ENCODE results near the gene MRPL16. TPM values are rescaled to one million over a fixed set of nuclear protein-coding genes. Genes with fewer than 3 reads are reported as not detected.

MRPL16 gene
- total RNA-seq, 2 experiments from 2014 or later, result 87.5 to 133 TPM

GRCh38 chr11:59756845-59757244 is 53.7 kb downstream of the MRPL16 start:
- no peak for DNase-seq (ENCODE audit: low spot score)
- peak overlapping the region; percentile 96 for H3K4me2 ChIP-seq (ENCODE audit: low read length)
- TF ChIP-seq CTCF (conservative IDR thresholded peaks at IDR 0.05; ENCODE audit: low read length) (no peak), EZH2phosphoT487 (IDR thresholded peaks at IDR 0.05; ENCODE audit: borderline replicate concordance, low read depth, low read length) (no peak)
- peaks cover 16% of the 10 kb centered on the region for H3K4me1 ChIP-seq (ENCODE audit: insufficient read depth, low read length, poor library complexity, severe bottlenecking)
- BruUV-seq (replicated peaks), result no TSS peak
- CTCF ChIA-PET (ENCODE audit: unreplicated experiment), result no interaction called here
- no peaks in the 10 kb centered on the region for H4K20me1 ChIP-seq (ENCODE audit: insufficient read depth, low read length)
- POLR2A ChIA-PET, result interaction anchor here (1.5 to 1.7 kb wide), 2 partner anchors 15 to 45 kb away, joined by 4 read pairs; no protein-coding TSS in a partner anchor
- H3K36me3 ChIP-seq (ENCODE audit: insufficient read depth, low read length), result no peaks in the 10 kb centered on the region
- H2AFZ ChIP-seq (ENCODE audit: low read length), result no peak overlapping the region
- no peak overlapping the region for H3K27ac ChIP-seq (ENCODE audit: low read depth, low read length, poor library complexity, severe bottlenecking)
- H3K9me2 ChIP-seq (ENCODE audit: insufficient read depth, low read length), result no peaks in the 10 kb centered on the region
- intact Hi-C loops (cut with micrococcal nuclease; ENCODE audit: unreplicated experiment), result no loop called here
- H3K4me3 ChIP-seq (ENCODE audit: low read depth, low read length, poor library complexity, severe bottlenecking), result peak overlapping the region; percentile 86
- H3K9me3 ChIP-seq (ENCODE audit: low read length), result no peaks in the 10 kb centered on the region
- no peaks in the 10 kb centered on the region for H3K79me2 ChIP-seq (ENCODE audit: insufficient read depth, low read depth, low read length)

GRCh38 chr11:59756558-59756840 is 54.1 kb downstream of the MRPL16 start:
- CTCF ChIA-PET (ENCODE audit: unreplicated experiment), result no interaction called here
- Histone ChIP-seq H2AFZ (ENCODE audit: low read length) (no peak overlapping the region), H3K4me1 (ENCODE audit: insufficient read depth, low read length, poor library complexity, severe bottlenecking) (peaks cover 16% of the 10 kb centered on the region), H3K9me2 (ENCODE audit: insufficient read depth, low read length) (no peaks in the 10 kb centered on the region), H3K9me3 (ENCODE audit: low read length) (no peaks in the 10 kb centered on the region), H3K4me2 (ENCODE audit: low read length) (peak overlapping the region; percentile 96), H4K20me1 (ENCODE audit: insufficient read depth, low read length) (no peaks in the 10 kb centered on the region), H3K27ac (ENCODE audit: low read depth, low read length, poor library complexity, severe bottlenecking) (no peak overlapping the region), H3K4me3 (ENCODE audit: low read depth, low read length, poor library complexity, severe bottlenecking) (peak overlapping the region; percentile 86), H3K79me2 (ENCODE audit: insufficient read depth, low read depth, low read length) (no peaks in the 10 kb centered on the region), H3K36me3 (ENCODE audit: insufficient read depth, low read length) (no peaks in the 10 kb centered on the region)
- POLR2A ChIA-PET, result interaction anchor here (0.6 to 1.7 kb wide), 3 partner anchors 16 to 45 kb away, joined by 4 to 5 read pairs (median 4); no protein-coding TSS in a partner anchor
- no TSS peak for BruUV-seq (replicated peaks)
- no peak for TF ChIP-seq EZH2phosphoT487 (IDR thresholded peaks at IDR 0.05; ENCODE audit: borderline replicate concordance, low read depth, low read length)
- no peak for DNase-seq (ENCODE audit: low spot score)
- intact Hi-C loops (cut with micrococcal nuclease; ENCODE audit: unreplicated experiment), result no loop called here

Other genes starting within 250 kb of the MRPL16 start
- 16.9 and 19.2 TPM in 2 replicates for gene OSBP, start 195.0 kb downstream of the MRPL16 start, total RNA-seq (2014; rRNA removed; shearing (Covaris generic))
- gene OSBP, start 195.0 kb downstream of the MRPL16 start, total RNA-seq (2022), result 44.6 and 44.7 TPM in 2 replicates
- gene PATL1, start 141.7 kb downstream of the MRPL16 start, total RNA-seq (2014; rRNA removed; shearing (Covaris generic)), result 14.7 and 15.2 TPM in 2 replicates
- 46.3 TPM in 2 replicates for gene PATL1, start 141.7 kb downstream of the MRPL16 start, total RNA-seq (2022)
- not detected in 2 replicates for gene OR10V1, start 96.9 kb downstream of the MRPL16 start, total RNA-seq (2014; rRNA removed; shearing (Covaris generic))
- gene OR10V1, start 96.9 kb downstream of the MRPL16 start, total RNA-seq (2022), result not detected in 2 replicates
- 20.2 and 27.2 TPM in 2 replicates for gene STX3, start 55.4 kb downstream of the MRPL16 start, total RNA-seq (2014; rRNA removed; shearing (Covaris generic))
- 6.4 and 8.4 TPM in 2 replicates for gene STX3, start 55.4 kb downstream of the MRPL16 start, total RNA-seq (2022)
- gene CBLIF, start 34.7 kb upstream of the MRPL16 start, total RNA-seq (2014; rRNA removed; shearing (Covaris generic)), result not detected in 2 replicates
- not detected in 2 replicates for gene CBLIF, start 34.7 kb upstream of the MRPL16 start, total RNA-seq (2022)
- gene TCN1, start 55.7 kb upstream of the MRPL16 start, total RNA-seq (2014; rRNA removed; shearing (Covaris generic)), result not detected in 2 replicates
- not detected in 2 replicates for gene TCN1, start 55.7 kb upstream of the MRPL16 start, total RNA-seq (2022)
- not detected in 2 replicates for gene OOSP3, start 68.0 kb upstream of the MRPL16 start, total RNA-seq (2014; rRNA removed; shearing (Covaris generic))
- not detected in 2 replicates for gene OOSP3, start 68.0 kb upstream of the MRPL16 start, total RNA-seq (2022)
- gene OOSP1, start 127.7 kb upstream of the MRPL16 start, total RNA-seq (2014; rRNA removed; shearing (Covaris generic)), result not detected in 2 replicates
- gene OOSP1, start 127.7 kb upstream of the MRPL16 start, total RNA-seq (2022), result not detected in 2 replicates
- gene OOSP4A, start 153.3 kb upstream of the MRPL16 start, total RNA-seq (2014; rRNA removed; shearing (Covaris generic)), result not detected in 2 replicates
- not detected in 2 replicates for gene OOSP4A, start 153.3 kb upstream of the MRPL16 start, total RNA-seq (2022)
- not detected in 2 replicates for gene OOSP4B, start 206.4 kb upstream of the MRPL16 start, total RNA-seq (2014; rRNA removed; shearing (Covaris generic))
- gene OOSP4B, start 206.4 kb upstream of the MRPL16 start, total RNA-seq (2022), result not detected in 2 replicates
- not detected in 2 replicates for gene OOSP2, start 229.6 kb upstream of the MRPL16 start, total RNA-seq (2014; rRNA removed; shearing (Covaris generic))
- not detected in 2 replicates for gene OOSP2, start 229.6 kb upstream of the MRPL16 start, total RNA-seq (2022)
- not detected in 2 replicates for gene MS4A3, start 245.9 kb upstream of the MRPL16 start, total RNA-seq (2014; rRNA removed; shearing (Covaris generic))
- gene MS4A3, start 245.9 kb upstream of the MRPL16 start, total RNA-seq (2022), result not detected in 2 replicates